GM12878 (cell line): Measurements from ENCODE around the gene ABR.

Experiments
- NRF1 ChIP-seq: conservative IDR thresholded peaks from 2 replicates; pipeline ENCODE4 v1.6.1; 2011; ENCODE audit warnings: mild to moderate bottlenecking, low read depth, low read length, improper control_type of control experiment
- SIX5 ChIP-seq: IDR thresholded peaks from 2 replicates; pipeline ENCODE4 v1.6.1; 2011; ENCODE audit warnings: mild to moderate bottlenecking, low read depth, low read length, moderate library complexity; ENCODE audit not compliant: severe bottlenecking
- ZBED1 ChIP-seq: IDR thresholded peaks from 2 replicates; pipeline ENCODE4 v1.6.1; 2016; ENCODE audit warnings: borderline replicate concordance
- TF ChIP-seq, protein P1 (sequence below), 3 experiments: IDR thresholded peaks in 2 of 3; conservative IDR thresholded peaks in 1 of 3; 2 replicates each; pipeline ENCODE4 v1.5.1; 2011; ENCODE audit warnings: low read depth in 3 of 3, low read length in 3 of 3, mild to moderate bottlenecking in 3 of 3, control low read depth in 2 of 3, moderate library complexity in 2 of 3, inconsistent platforms in 1 of 3, mixed read lengths in 1 of 3; ENCODE audit not compliant: control insufficient read depth in 2 of 3, insufficient read depth in 1 of 3; ENCODE audit errors: extremely low read depth in 1 of 3

DNA sequence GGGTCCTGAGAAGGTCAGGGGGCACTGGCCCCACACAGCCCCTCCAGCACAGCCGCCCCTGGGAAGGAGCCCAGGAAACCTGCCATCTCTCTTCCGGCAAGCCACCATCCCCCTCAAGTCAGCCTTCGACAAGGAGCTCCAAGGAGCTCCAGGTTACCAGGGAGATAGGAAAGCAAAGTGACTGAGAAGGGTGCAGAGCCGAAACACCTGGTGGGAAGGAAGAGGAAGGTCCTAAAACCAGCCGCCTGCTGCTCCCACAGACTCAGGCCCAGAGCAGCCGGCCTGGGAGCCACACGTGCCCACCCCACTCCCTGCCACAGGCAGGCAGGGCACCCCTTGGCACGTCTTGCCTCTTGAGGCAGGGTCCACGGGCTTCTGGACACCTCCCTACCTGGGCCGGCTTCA, 102.2 kb downstream of the ABR start:
- TF ChIP-seq NRF1, result no peak
- TF ChIP-seq SIX5, result no peak
- TF ChIP-seq ZBED1, result no peak
- TF ChIP-seq, protein P1, sequence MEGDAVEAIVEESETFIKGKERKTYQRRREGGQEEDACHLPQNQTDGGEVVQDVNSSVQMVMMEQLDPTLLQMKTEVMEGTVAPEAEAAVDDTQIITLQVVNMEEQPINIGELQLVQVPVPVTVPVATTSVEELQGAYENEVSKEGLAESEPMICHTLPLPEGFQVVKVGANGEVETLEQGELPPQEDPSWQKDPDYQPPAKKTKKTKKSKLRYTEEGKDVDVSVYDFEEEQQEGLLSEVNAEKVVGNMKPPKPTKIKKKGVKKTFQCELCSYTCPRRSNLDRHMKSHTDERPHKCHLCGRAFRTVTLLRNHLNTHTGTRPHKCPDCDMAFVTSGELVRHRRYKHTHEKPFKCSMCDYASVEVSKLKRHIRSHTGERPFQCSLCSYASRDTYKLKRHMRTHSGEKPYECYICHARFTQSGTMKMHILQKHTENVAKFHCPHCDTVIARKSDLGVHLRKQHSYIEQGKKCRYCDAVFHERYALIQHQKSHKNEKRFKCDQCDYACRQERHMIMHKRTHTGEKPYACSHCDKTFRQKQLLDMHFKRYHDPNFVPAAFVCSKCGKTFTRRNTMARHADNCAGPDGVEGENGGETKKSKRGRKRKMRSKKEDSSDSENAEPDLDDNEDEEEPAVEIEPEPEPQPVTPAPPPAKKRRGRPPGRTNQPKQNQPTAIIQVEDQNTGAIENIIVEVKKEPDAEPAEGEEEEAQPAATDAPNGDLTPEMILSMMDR (IDR thresholded peaks at IDR 0.05 in 2 of 3, conservative IDR thresholded peaks at IDR 0.05 in 1 of 3; ENCODE audit: control insufficient read depth in 2 of 3, extremely low read depth in 1 of 3, insufficient read depth in 1 of 3, low read depth in 3 of 3, low read length in 3 of 3), result no peak
